K562 (cell line): ENCODE results near the gene RTL10. TPM values are rescaled to one million over a fixed set of nuclear protein-coding genes. Genes with fewer than 3 reads are reported as not detected.
A peak's percentile ranks its signal among the peaks of the same experiment; 100 is the strongest.

ENCODE experiments used
- ARID2 ChIP-seq: fragments of 450-650 bp; IDR thresholded peaks from 2 replicates; pipeline ENCODE4 v1.6.1; 2017; ENCODE audit warnings: antibody characterized with exemption, mild to moderate bottlenecking
- CREBBP ChIP-seq: IDR thresholded peaks from one replicate; pipeline ENCODE4 v1.6.1; 2012; ENCODE audit warnings: low read depth, mild to moderate bottlenecking, control low read depth, inconsistent platforms, low read length
- E4F1 ChIP-seq: fragments of 250-450 bp; sonication (Bioruptor Pico); IDR thresholded peaks from 2 replicates; pipeline ENCODE4 v1.5.0; 2021; ENCODE audit warnings: mild to moderate bottlenecking, borderline replicate concordance
- HDAC1 ChIP-seq, 2 experiments: fragments of 450-650 bp; IDR thresholded peaks; 2 replicates each; pipeline ENCODE4 v1.6.1; 2016 to 2017; ENCODE audit warnings: inconsistent platforms in 1 of 2, mild to moderate bottlenecking in 1 of 2, moderate library complexity in 1 of 2
- HDAC8 ChIP-seq: fragments of 450-650 bp; IDR thresholded peaks from 2 replicates; pipeline ENCODE4 v1.6.1; 2016; ENCODE audit warnings: mild to moderate bottlenecking, missing genetic modification characterization, moderate library complexity, missing compliant biosample characterization
- HMG20A ChIP-seq: fragments of 450-650 bp; formaldehyde crosslinking; conservative IDR thresholded peaks from 2 replicates; pipeline ENCODE4 v1.4.0; 2020; ENCODE audit warnings: mild to moderate bottlenecking, mixed read lengths
- KDM2B ChIP-seq: fragments of 250-450 bp; sonication (Bioruptor Pico); IDR thresholded peaks from 2 replicates; pipeline ENCODE4 v1.8.0; 2021; ENCODE audit warnings: mild to moderate bottlenecking, moderate library complexity
- MITF ChIP-seq: IDR thresholded peaks from 2 replicates; pipeline ENCODE4 v1.6.1; 2014; ENCODE audit warnings: antibody characterized with exemption
- NCOR1 ChIP-seq: fragments of 450-650 bp; IDR thresholded peaks from 2 replicates; pipeline ENCODE4 v1.6.1; 2016; ENCODE audit warnings: mild to moderate bottlenecking, moderate library complexity
- POLR2B ChIP-seq: fragments of 450-650 bp; IDR thresholded peaks from 2 replicates; pipeline ENCODE4 v1.6.1; 2018; ENCODE audit warnings: low read depth; ENCODE audit not compliant: partially characterized antibody
- PTRF ChIP-seq: fragments of 450-650 bp; IDR thresholded peaks from 2 replicates; pipeline ENCODE4 v1.6.1; 2016; ENCODE audit warnings: mild to moderate bottlenecking, missing genetic modification characterization, missing compliant biosample characterization
- RBM34 ChIP-seq: fragments of 200-400 bp; formaldehyde crosslinking; IDR thresholded peaks from 2 replicates; pipeline ENCODE4 v1.6.1; 2018; ENCODE audit warnings: low read length, borderline replicate concordance; ENCODE audit not compliant: insufficient read depth
- RERE ChIP-seq: sonication (generic); formaldehyde crosslinking; IDR thresholded peaks from 2 replicates; pipeline ENCODE4 v1.8.0; 2023; ENCODE audit warnings: missing genetic modification reagents, mild to moderate bottlenecking, borderline replicate concordance
- TCFL5 ChIP-seq: fragments of 250-450 bp; sonication (Bioruptor Pico); conservative IDR thresholded peaks from 2 replicates; pipeline ENCODE4 v1.6.1; 2021; ENCODE audit warnings: mild to moderate bottlenecking, moderate library complexity, matching md5 sums
- ZBTB49 ChIP-seq: sonication (generic); formaldehyde crosslinking; IDR thresholded peaks from 2 replicates; pipeline ENCODE4 v1.8.0; 2022; ENCODE audit warnings: missing genetic modification reagents, mild to moderate bottlenecking, borderline replicate concordance
- ZNF717 ChIP-seq: fragments of 250-450 bp; sonication (Bioruptor Pico); IDR thresholded peaks from 2 replicates; pipeline ENCODE4 v1.5.0; 2021
- polyA plus RNA-seq, 8 experiments: library from polyadenylated mRNA; depleted of rRNA in 4 of 8; stranded (reverse) in 5 of 8; unstranded in 3 of 8; fragments of >200 nt; fragmentation: Nextera tagmentation in 2 of 8; fragmentation: Illumina TruSeq in 1 of 8; extraction: Ambion mirVana in 2 of 8; extraction: Trizol in 1 of 8; gene quantifications; 2 replicates each; pipeline versions ENCODE4 v1.2.1 to v1.2.3, GENCODE V29; 2011 to 2014; ENCODE audit warnings: inconsistent platforms in 1 of 8, missing spikeins in 1 of 8
- total RNA-seq, 7 experiments: library from RNA; depleted of rRNA in 6 of 7; stranded (reverse); fragments of >200 nt in 6 of 7; fragmentation: Illumina TruSeq in 2 of 7; extraction: Trizol in 2 of 7; gene quantifications; 2 replicates each; pipeline versions ENCODE4 v1.2.1 to v1.2.3, GENCODE V29; 2011 to 2021; ENCODE audit warnings: low replicate concordance in 1 of 7

The RTL10 gene
- total and polyA plus RNA-seq, 9 of the 15 experiments (the other 6 are each of a cell fraction or from before 2014, with no cell fraction given): 19.8 to 75.5 (median 32.5) TPM

GRCh38 chr22:19854778-19855503, at the start of gene RTL10, which contains the start of gene GNB1L (continued):
- no peak for TF ChIP-seq ARID2
- TF ChIP-seq HMG20A (CRISPR knock-in tag): no peak
- TF ChIP-seq TCFL5: no peak
- TF ChIP-seq RBM34: no peak
- no peak for TF ChIP-seq ZBTB49 (CRISPR knock-in tag)
- peak; percentile 15 for TF ChIP-seq KDM2B (CRISPR knock-in tag)
- no peak for TF ChIP-seq HDAC1 (IDR thresholded peaks at IDR 0.05)
- no peak for TF ChIP-seq CREBBP
- no peak for TF ChIP-seq ZNF717 (CRISPR knock-in tag)
- no peak for TF ChIP-seq E4F1 (CRISPR knock-in tag)
- TF ChIP-seq RERE: no peak
- TF ChIP-seq PTRF (tag): no peak
- no peak for TF ChIP-seq NCOR1
- TF ChIP-seq MITF: no peak
- TF ChIP-seq HDAC8 (tag): peak; percentile 96
- no peak for TF ChIP-seq POLR2B
